Lower leg skin (tissue), 4 donors: ENCODE results near the gene ZNF407. TPM values are rescaled to one million over a fixed set of nuclear protein-coding genes. Genes with fewer than 3 reads are reported as not detected.

ENCODE experiments used
- DNase-seq, 2 donors: peaks; one replicate each; pipeline ENCODE4 v3.0.0-alpha.2; 2019; ENCODE audit warnings: low spot score in 2 of 2
- H3K4me3 ChIP-seq: fragments of 200-600 bp; sonication (generic); 2 replicates; pipeline ENCODE4 v1.5.1; 2017; ENCODE audit warnings: mild to moderate bottlenecking, low read depth; ENCODE audit not compliant: poor library complexity, severe bottlenecking
- POLR2A ChIP-seq, 2 donors: fragments of 450-650 bp; IDR thresholded peaks; one replicate each; pipeline ENCODE4 v1.6.1; 2016 to 2017; ENCODE audit warnings: antibody characterized with exemption in 2 of 2, mild to moderate bottlenecking in 1 of 2, moderate library complexity in 1 of 2
- WGBS, 2 donors: methylation state at CpG; one replicate each; pipeline ENCODE4 v1.1.5; 2018; 5-methylcytosine and 5-hydroxymethylcytosine counted together
- intact Hi-C: fragments of 100-400 bp; cut with DNase I; formaldehyde crosslinking; loops from one replicate; pipeline ENCODE4 v1.15.0; 2023; ENCODE audit warnings: low total_unique reads
- total RNA-seq, 4 donors: library from RNA; depleted of rRNA; stranded (reverse); fragments of >200 nt; gene quantifications; one replicate each; pipeline ENCODE4 v1.1.0, GENCODE V29; 2016
- TF ChIP-seq, protein P1 (sequence below), 3 donors: fragments of 450-650 bp; IDR thresholded peaks; one replicate each; pipeline ENCODE4 v1.5.1; 2016; ENCODE audit warnings: antibody characterized with exemption in 3 of 3, mild to moderate bottlenecking in 3 of 3, moderate library complexity in 2 of 3

ZNF407 gene
- total RNA-seq, 4 donors from 2014 or later, result 7.0 to 13.9 (median 10.9) TPM

DNA sequence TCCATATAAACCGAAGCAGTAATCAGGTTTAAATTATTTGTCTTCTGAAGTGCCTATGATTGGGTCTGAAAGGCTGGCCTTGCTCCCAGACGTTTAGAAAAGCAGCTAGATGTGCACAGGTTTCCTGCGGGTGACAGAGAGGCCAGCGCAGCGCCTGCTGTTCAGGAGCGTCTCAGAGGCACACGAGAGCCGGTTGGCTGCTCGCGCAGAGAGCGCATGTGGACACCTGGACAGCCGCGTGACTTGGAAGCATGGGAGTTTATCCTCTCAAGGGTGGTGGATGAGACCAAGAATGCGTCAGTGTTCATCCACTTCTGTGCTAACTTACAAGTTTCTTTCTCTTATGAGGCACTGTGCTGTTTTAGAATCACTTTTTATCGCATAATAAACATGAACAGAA is 307.6 kb downstream of the ZNF407 start:
- intact Hi-C loops, result no loop called here
- WGBS, 2 donors, result 89 to 90% methylated on average over 15 of the region's 15 CpGs
- no peak overlapping the region for H3K4me3 ChIP-seq
- TF ChIP-seq POLR2A (IDR thresholded peaks at IDR 0.05), result no peak
- TF ChIP-seq, protein P1, sequence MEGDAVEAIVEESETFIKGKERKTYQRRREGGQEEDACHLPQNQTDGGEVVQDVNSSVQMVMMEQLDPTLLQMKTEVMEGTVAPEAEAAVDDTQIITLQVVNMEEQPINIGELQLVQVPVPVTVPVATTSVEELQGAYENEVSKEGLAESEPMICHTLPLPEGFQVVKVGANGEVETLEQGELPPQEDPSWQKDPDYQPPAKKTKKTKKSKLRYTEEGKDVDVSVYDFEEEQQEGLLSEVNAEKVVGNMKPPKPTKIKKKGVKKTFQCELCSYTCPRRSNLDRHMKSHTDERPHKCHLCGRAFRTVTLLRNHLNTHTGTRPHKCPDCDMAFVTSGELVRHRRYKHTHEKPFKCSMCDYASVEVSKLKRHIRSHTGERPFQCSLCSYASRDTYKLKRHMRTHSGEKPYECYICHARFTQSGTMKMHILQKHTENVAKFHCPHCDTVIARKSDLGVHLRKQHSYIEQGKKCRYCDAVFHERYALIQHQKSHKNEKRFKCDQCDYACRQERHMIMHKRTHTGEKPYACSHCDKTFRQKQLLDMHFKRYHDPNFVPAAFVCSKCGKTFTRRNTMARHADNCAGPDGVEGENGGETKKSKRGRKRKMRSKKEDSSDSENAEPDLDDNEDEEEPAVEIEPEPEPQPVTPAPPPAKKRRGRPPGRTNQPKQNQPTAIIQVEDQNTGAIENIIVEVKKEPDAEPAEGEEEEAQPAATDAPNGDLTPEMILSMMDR (IDR thresholded peaks at IDR 0.05), result no peak
- no peak for DNase-seq

DNA sequence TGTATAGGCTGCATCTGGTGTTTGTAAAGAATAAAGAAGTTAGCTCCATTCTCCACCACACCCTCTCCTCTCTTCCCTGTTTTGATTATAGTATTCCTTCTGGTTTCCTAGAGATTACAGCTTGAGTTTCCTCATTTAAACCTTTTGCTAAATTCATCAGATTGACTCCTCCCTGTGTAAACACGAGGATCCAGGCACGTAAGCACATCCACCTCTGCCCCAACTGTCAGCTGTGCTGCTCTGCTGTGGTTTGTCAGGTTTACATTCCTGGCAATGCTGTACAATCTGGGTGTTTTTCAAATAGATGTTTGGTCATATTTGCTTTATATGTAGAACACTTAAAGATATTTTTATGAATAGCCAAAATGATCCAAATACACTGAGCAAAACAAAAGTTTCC is 308.5 kb downstream of the ZNF407 start:
- no peak overlapping the region for H3K4me3 ChIP-seq
- DNase-seq, result no peak
- TF ChIP-seq, protein P1 (IDR thresholded peaks at IDR 0.05), result no peak
- TF ChIP-seq POLR2A (IDR thresholded peaks at IDR 0.05), result no peak
- intact Hi-C loops, result no loop called here
- 62 to 84% methylated on average over 2 of the region's 2 CpGs for WGBS, 2 donors

DNA sequence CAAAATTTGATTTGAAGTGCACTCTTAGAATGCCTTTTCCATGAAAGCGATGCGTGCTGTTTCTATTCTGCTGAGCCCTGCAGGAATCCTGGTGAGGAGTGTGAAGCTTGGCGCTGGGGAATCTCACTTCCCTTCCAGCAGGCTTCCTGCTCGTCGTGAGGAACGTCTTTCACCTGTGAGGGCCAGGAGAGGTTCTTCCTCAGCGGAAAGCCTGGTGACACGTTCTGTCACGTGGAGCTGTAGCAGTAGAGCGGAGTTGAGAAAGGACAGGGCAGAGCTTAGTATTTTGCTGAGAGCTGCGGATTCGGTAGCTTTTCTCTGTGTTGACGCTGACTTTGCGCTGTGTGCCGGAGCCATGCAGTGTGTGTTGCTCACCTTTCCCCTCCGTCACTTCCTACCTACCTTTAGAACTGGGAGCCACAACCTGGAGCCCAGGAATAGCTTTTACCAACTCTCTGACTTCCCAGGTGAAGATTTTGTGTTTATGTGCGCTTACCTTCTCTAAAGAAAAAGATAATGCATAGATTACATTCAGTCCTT is 316.5 kb downstream of the ZNF407 start:
- H3K4me3 ChIP-seq, result no peak overlapping the region
- DNase-seq, result no peak
- TF ChIP-seq, protein P1 (IDR thresholded peaks at IDR 0.05), result no peak
- no peak for TF ChIP-seq POLR2A (IDR thresholded peaks at IDR 0.05)
- WGBS, 2 donors, result 85% methylated on average over 17 of the region's 17 CpGs
- intact Hi-C loops, result no loop called here

DNA sequence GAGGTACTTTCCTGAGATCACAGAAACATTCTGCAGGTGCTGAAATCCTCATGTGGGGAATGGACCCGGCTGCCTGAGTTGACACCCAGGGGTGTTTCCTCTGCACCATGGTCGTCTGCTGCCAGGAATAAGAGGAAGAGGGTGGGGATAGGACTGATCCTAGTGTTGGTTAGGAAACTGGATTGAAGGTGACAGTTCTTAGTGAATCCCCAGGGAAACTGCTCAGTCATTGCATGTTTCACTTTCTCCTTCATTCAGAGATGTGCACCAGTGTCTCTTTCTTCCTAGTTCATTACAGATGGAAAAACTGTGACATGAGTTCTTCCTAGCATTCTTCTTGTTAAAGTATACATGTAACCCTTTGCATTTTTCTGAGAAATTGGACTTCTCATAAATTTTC is 317.0 kb downstream of the ZNF407 start:
- WGBS, 2 donors, result 51 to 66% methylated on average over 2 of the region's 2 CpGs
- H3K4me3 ChIP-seq, result no peak overlapping the region
- TF ChIP-seq, protein P1 (IDR thresholded peaks at IDR 0.05), result no peak
- no peak for TF ChIP-seq POLR2A (IDR thresholded peaks at IDR 0.05)
- no peak for DNase-seq
- intact Hi-C loops, result no loop called here

DNA sequence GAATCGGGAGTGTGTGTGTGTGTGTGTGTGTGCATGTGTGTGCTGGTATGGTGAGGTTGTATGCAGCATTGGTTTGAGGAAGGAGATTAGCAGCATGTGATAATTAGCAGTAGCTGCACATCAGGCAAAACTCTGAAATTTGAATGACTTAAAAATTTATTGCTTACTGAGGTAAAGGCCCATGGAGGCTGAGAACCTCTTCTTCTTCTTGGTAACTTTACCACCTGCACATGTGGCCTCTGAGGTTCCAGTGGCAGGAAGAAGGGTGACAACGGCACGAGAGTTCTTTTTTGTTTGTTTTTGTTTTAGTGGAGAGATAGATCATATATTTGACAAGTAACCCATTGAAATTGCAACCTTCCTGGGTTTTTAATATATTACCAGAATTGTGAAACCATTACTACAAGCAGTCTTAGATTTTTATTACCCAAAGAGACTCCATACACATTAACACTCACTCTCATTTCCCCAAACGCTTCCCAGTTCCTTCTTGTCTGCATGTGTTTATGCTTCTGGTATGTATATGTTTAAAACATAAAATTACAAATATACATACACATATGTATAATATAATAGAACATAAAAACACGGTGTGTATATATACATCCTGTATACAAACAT is 319.2 kb downstream of the ZNF407 start:
- no peak for DNase-seq
- intact Hi-C loops, result no loop called here
- H3K4me3 ChIP-seq, result no peak overlapping the region
- 75 to 83% methylated on average over 5 of the region's 5 CpGs for WGBS, 2 donors
- TF ChIP-seq, protein P1 (IDR thresholded peaks at IDR 0.05), result no peak
- no peak for TF ChIP-seq POLR2A (IDR thresholded peaks at IDR 0.05)
